ENCODE results near the gene SRSF1.

- TF ChIP-seq CTCF (conservative IDR thresholded peaks at IDR 0.05 in 1 of 2, IDR thresholded peaks at IDR 0.05 in 1 of 2; ENCODE audit: low read depth in 1 of 2, low read length in 2 of 2) = peak in 1 of 2 donors; percentile 9
- TF ChIP-seq EZH2 (IDR thresholded peaks at IDR 0.05; ENCODE audit: low read length, missing control alignments) = no peak
Observed at GRCh38 chr17:58005031-58005727, 1.9 kb downstream of the SRSF1 start.

Measured in fibroblast of lung (primary cell).